NCI-H1105 treated with DMSO at 0.1 percent for 48 hours (cell line): ENCODE data around the gene SLC35F3.
"Not testable (repeated sequence)": the region's sequence is repeated elsewhere in the genome, so short reads cannot be mapped to it uniquely, and the experiment has no call there.

ENCODE experiments used
- DNase-seq: peaks from one replicate; lab custom pipeline; 2025; lab: John Stamatoyannopoulos, UW

Gene SLC35F3

GRCh38 chr1:234226113-234226818 is 321.8 kb downstream of the SLC35F3 start:
- DNase-seq = no peak

- DNase-seq = no peak
Measured at GRCh38 chr1:234226819-234227165, 322.3 kb downstream of the SLC35F3 start.

- no peak for DNase-seq
Measured at GRCh38 chr1:234229581-234230387, 325.3 kb downstream of the SLC35F3 start.

- DNase-seq = no peak
Measured at GRCh38 chr1:234230414-234230862, 326.0 kb downstream of the SLC35F3 start.

GRCh38 chr1:234231061-234231892 is 326.8 kb downstream of the SLC35F3 start:
- no peak for DNase-seq

GRCh38 chr1:234231893-234232276 is 327.4 kb downstream of the SLC35F3 start:
- no peak for DNase-seq

- DNase-seq = no peak
Measured at GRCh38 chr1:234234199-234234598, 329.7 kb downstream of the SLC35F3 start.

GRCh38 chr1:234235434-234235881 is 331.0 kb downstream of the SLC35F3 start:
- no peak for DNase-seq

- DNase-seq = no peak
Measured at GRCh38 chr1:234237393-234237792, 332.9 kb downstream of the SLC35F3 start.

GRCh38 chr1:234238060-234238459 is 333.6 kb downstream of the SLC35F3 start:
- DNase-seq = no peak

- no peak for DNase-seq
Measured at GRCh38 chr1:234239515-234239914, 335.0 kb downstream of the SLC35F3 start.

- DNase-seq = no peak
Measured at GRCh38 chr1:234239936-234240335, 335.5 kb downstream of the SLC35F3 start.

- no peak for DNase-seq
Measured at GRCh38 chr1:234240680-234241079, 336.2 kb downstream of the SLC35F3 start.

- DNase-seq = no peak
Measured at GRCh38 chr1:234241941-234242490, 337.5 kb downstream of the SLC35F3 start.

- no peak for DNase-seq
Measured at GRCh38 chr1:234243521-234244260, 339.2 kb downstream of the SLC35F3 start.

GRCh38 chr1:234244482-234244881 is 340.0 kb downstream of the SLC35F3 start:
- DNase-seq = no peak

GRCh38 chr1:234246638-234247116 is 342.2 kb downstream of the SLC35F3 start:
- DNase-seq = no peak

GRCh38 chr1:234247746-234248145 is 343.3 kb downstream of the SLC35F3 start:
- DNase-seq = not testable (repeated sequence)

- DNase-seq = no peak
Measured at GRCh38 chr1:234250747-234251146, 346.3 kb downstream of the SLC35F3 start.

- DNase-seq = no peak
Measured at GRCh38 chr1:234253732-234254131, 349.3 kb downstream of the SLC35F3 start.

- no peak for DNase-seq
Measured at GRCh38 chr1:234256359-234256758, 351.9 kb downstream of the SLC35F3 start.
